Body of pancreas (tissue), 4 donors: ENCODE results near the gene TPCN2. TPM values are rescaled to one million over a fixed set of nuclear protein-coding genes. Genes with fewer than 3 reads are reported as not detected.
A peak's percentile ranks its signal among the peaks of the same experiment; 100 is the strongest.

ENCODE experiments used
- ATAC-seq: fragments of 150-250 bp; one replicate; pipeline ENCODE4 v1.9.1; 2016
- DNase-seq, 4 donors: peaks; one replicate each; pipeline ENCODE4 v3.0.0-alpha.2; 2019
- H3K27ac ChIP-seq, 4 donors: fragments of 200-600 bp; sonication (generic); 1 replicate in 3 of 4; 2 replicates in 1 of 4; pipeline versions ENCODE4 v1.5.1 to v1.6.1; 2016 to 2019; ENCODE audit warnings: mild to moderate bottlenecking in 1 of 4, mixed read lengths in 1 of 4, moderate library complexity in 1 of 4
- H3K27me3 ChIP-seq, 2 donors: fragments of 200-600 bp; sonication (generic); one replicate each; pipeline ENCODE4 v1.6.0; 2016; ENCODE audit warnings: mild to moderate bottlenecking in 1 of 2
- H3K36me3 ChIP-seq, 2 donors: fragments of 200-600 bp; sonication (generic); replicated peaks in 1 of 2; 2 replicates each; pipeline ENCODE4 v1.5.1; 2016; ENCODE audit warnings: low read depth in 2 of 2; ENCODE audit not compliant: insufficient read depth in 1 of 2
- H3K4me1 ChIP-seq: fragments of 200-600 bp; sonication (generic); one replicate; pipeline ENCODE4 v1.6.0; 2016
- H3K4me3 ChIP-seq, 2 donors: fragments of 200-600 bp; sonication (generic); 1 replicate in 1 of 2; 2 replicates in 1 of 2; pipeline ENCODE4 v1.5.1; 2016 to 2019
- H3K9me3 ChIP-seq, 3 donors: fragments of 200-600 bp; sonication (generic); 1 replicate in 2 of 3; 2 replicates in 1 of 3; pipeline ENCODE4 v1.5.1; 2016
- POLR2A ChIP-seq, 3 donors: fragments of 450-650 bp; IDR thresholded peaks; one replicate each; pipeline ENCODE4 v1.6.1; 2016; ENCODE audit warnings: antibody characterized with exemption in 3 of 3, mild to moderate bottlenecking in 2 of 3
- WGBS, 2 donors: methylation state at CpG; one replicate each; pipeline ENCODE4 v1.1.5; 2017; 5-methylcytosine and 5-hydroxymethylcytosine counted together
- intact Hi-C: fragments of 100-400 bp; cut with DNase I; formaldehyde crosslinking; loops from one replicate; pipeline ENCODE4 v1.15.1; 2023
- total RNA-seq, 2 donors: library from RNA; depleted of rRNA; stranded (reverse); fragments of >200 nt; gene quantifications; one replicate each; pipeline ENCODE4 v1.1.0, GENCODE V29; 2016
- TF ChIP-seq, protein P1 (sequence below), 7 experiments: fragments of 450-650 bp in 4 of 7; fragments of 200-600 bp in 3 of 7; sonication (generic) in 3 of 7; IDR thresholded peaks; one replicate each; pipeline ENCODE4 v1.5.1; 2016 to 2019; ENCODE audit warnings: antibody characterized with exemption in 7 of 7

The TPCN2 gene
- total RNA-seq, 2 donors from 2014 or later: 10.9 to 18.9 TPM

DNA sequence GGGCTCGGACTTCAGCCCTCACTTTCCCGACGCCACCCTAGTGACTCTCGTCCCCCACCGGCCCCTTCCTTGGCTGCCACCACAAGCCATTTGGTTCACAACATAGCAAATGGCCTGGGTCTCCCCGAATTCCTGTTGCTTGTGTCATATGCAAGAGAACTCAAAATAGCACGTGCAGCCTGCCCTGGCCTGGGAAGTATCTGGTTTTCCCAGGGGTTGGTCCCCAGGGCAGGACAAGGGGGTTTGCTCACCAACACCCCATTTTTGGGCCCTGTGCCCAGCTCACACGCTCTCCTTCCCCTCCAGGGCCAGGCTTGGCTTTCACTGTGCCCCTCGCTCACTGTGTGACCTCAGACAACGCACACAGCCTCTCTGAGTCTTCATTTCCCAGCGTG lies 12.8 kb upstream of the TPCN2 start:
- peak in 1 of 4 donors; percentile 19 for DNase-seq

DNA sequence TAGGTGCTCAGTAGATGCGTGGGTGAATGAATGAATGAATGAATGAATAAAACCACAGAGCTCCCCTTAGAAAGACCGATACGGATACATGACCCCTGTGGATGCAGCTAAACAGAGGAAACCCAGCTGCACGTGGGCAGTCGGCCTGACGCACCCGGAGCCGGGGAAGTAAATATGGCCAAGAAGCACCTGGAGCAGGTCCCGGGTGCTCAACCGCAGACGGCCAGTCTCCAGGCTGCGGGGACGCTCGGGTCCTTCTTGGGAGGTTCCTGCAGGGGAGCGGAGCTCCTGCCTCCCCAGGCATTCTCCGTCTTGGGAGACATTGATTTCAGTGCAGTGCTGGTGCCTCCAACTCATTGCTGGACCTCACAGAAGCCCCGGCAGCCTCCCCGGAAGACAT lies 11.7 kb upstream of the TPCN2 start:
- WGBS, 2 donors: 67 to 69% methylated on average over 8 to 18 of the region's 18 CpGs
- H3K4me3 ChIP-seq: no peak overlapping the region
- H3K4me1 ChIP-seq: no peaks in the 10 kb centered on the region
- no peak for ATAC-seq
- intact Hi-C loops: no loop called here
- no peaks in the 10 kb centered on the region for H3K9me3 ChIP-seq
- H3K36me3 ChIP-seq: no peaks in the 10 kb centered on the region
- no peak overlapping the region for H3K27ac ChIP-seq
- no peak for TF ChIP-seq POLR2A (IDR thresholded peaks at IDR 0.05)
- TF ChIP-seq, protein P1, sequence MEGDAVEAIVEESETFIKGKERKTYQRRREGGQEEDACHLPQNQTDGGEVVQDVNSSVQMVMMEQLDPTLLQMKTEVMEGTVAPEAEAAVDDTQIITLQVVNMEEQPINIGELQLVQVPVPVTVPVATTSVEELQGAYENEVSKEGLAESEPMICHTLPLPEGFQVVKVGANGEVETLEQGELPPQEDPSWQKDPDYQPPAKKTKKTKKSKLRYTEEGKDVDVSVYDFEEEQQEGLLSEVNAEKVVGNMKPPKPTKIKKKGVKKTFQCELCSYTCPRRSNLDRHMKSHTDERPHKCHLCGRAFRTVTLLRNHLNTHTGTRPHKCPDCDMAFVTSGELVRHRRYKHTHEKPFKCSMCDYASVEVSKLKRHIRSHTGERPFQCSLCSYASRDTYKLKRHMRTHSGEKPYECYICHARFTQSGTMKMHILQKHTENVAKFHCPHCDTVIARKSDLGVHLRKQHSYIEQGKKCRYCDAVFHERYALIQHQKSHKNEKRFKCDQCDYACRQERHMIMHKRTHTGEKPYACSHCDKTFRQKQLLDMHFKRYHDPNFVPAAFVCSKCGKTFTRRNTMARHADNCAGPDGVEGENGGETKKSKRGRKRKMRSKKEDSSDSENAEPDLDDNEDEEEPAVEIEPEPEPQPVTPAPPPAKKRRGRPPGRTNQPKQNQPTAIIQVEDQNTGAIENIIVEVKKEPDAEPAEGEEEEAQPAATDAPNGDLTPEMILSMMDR (IDR thresholded peaks at IDR 0.05): no peak
- H3K27me3 ChIP-seq: no peaks in the 10 kb centered on the region
- DNase-seq: no peak

More for the DNA sequence above, 12.8 kb upstream of the TPCN2 start:
- no peaks in the 10 kb centered on the region for H3K27me3 ChIP-seq
- intact Hi-C loops: no loop called here
- ATAC-seq: no peak
- H3K4me1 ChIP-seq: no peaks in the 10 kb centered on the region
- no peaks in the 10 kb centered on the region for H3K36me3 ChIP-seq
- 64 to 78% methylated on average over 11 of the region's 11 CpGs for WGBS, 2 donors
- no peak overlapping the region for H3K27ac ChIP-seq
- no peaks in the 10 kb centered on the region for H3K9me3 ChIP-seq
- TF ChIP-seq POLR2A (IDR thresholded peaks at IDR 0.05): no peak
- TF ChIP-seq, protein P1 (IDR thresholded peaks at IDR 0.05): no peak
- no peak overlapping the region for H3K4me3 ChIP-seq

DNA sequence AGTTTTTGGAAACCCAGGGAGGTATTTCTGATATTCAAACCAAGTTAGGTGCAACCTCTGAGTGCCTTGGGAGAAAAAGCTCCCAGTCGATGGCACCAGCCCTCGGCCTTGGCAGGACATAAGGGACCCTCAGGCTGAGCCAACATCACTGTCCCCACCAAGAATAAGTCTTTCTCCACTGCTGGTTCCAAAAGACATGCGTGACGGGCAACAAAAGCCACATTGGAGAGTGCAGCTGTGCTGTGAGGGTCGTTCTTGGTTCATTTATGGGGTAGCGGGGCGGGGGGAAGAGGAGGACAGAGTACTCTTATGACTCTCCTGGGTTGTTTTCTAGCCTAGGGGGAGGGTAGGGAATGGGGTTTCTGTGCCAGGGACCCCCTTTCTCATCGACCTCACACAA lies 11.2 kb upstream of the TPCN2 start:
- Histone ChIP-seq H3K4me1 (no peaks in the 10 kb centered on the region), H3K4me3 (no peak overlapping the region), H3K27ac (no peak overlapping the region), H3K9me3 (no peaks in the 10 kb centered on the region), H3K36me3 (no peaks in the 10 kb centered on the region), H3K27me3 (no peaks in the 10 kb centered on the region)
- intact Hi-C loops: no loop called here
- DNase-seq: no peak
- TF ChIP-seq, protein P1 (IDR thresholded peaks at IDR 0.05): no peak
- TF ChIP-seq POLR2A (IDR thresholded peaks at IDR 0.05): no peak
- ATAC-seq: no peak
- 60 to 71% methylated on average over 1 to 8 of the region's 8 CpGs for WGBS, 2 donors

DNA sequence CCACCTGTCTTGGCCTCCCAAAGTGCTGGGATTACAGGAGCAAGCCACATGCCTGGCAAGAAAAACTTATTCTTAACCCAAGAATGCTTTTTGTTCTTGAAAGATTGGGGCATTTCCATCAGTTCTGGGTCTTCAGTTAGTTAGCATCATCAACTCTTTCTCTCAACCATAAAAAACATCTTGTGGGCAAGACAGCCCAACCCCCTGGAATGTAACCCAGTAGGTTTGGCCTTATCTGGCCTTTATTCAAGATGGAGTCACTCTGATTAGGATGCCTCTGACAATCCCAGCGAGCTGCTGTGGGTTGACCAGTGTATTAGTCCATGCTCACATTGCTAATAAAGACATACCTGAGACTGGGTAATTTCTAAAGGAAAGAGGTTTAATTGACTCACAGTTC lies 9.2 kb upstream of the TPCN2 start:
- ATAC-seq (no peak), DNase-seq (no peak)
- Histone ChIP-seq H3K36me3 (no peaks in the 10 kb centered on the region), H3K9me3 (no peaks in the 10 kb centered on the region), H3K4me1 (no peaks in the 10 kb centered on the region), H3K4me3 (no peak overlapping the region), H3K27me3 (no peaks in the 10 kb centered on the region), H3K27ac (no peak overlapping the region)
- no peak for TF ChIP-seq POLR2A (IDR thresholded peaks at IDR 0.05)
- TF ChIP-seq, protein P1 (IDR thresholded peaks at IDR 0.05): no peak
- intact Hi-C loops: no loop called here
- WGBS, 2 donors: 67 to 93% methylated on average over 1 of the region's 1 CpG

DNA sequence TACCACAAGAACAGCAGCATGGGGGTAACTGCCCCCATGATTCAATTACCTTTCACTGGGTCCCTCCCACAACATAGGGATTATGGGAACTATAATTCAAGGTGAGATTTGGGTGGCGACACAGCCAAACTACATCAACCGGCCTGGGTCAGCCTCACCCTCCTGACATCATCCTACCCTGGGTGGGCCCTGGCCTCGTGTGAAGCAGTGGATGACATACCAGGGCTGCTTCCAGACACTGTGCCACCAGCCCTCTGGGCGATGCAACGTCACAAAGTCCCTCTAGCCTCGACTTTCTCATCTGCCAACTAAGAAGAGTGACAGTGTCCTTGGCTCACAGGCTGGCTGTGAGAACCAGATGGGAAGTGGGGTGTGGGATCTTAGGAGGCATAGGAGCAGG lies 8.7 kb upstream of the TPCN2 start:
- TF ChIP-seq, protein P1 (IDR thresholded peaks at IDR 0.05): no peak
- no peak for TF ChIP-seq POLR2A (IDR thresholded peaks at IDR 0.05)
- DNase-seq: no peak
- Histone ChIP-seq H3K27me3 (no peaks in the 10 kb centered on the region), H3K27ac (no peak overlapping the region), H3K4me3 (no peak overlapping the region), H3K9me3 (no peaks in the 10 kb centered on the region), H3K4me1 (no peaks in the 10 kb centered on the region), H3K36me3 (no peaks in the 10 kb centered on the region)
- no peak for ATAC-seq
- WGBS, 2 donors: 66 to 70% methylated on average over 5 to 6 of the region's 6 CpGs
- intact Hi-C loops: no loop called here
